ENCODE data around the gene GYG1.
A peak's percentile ranks its signal among the peaks of the same experiment; 100 is the strongest.

Gene GYG1

GRCh38 chr3:148953094-148953493, 38.2 kb upstream of the GYG1 start:
- H3K4me3 ChIP-seq (ENCODE audit: low read depth, low read length, poor library complexity, severe bottlenecking) = no peak overlapping the region
- no peak overlapping the region for H3K4me2 ChIP-seq (ENCODE audit: low read length)
- no peaks in the 10 kb centered on the region for H3K36me3 ChIP-seq (ENCODE audit: insufficient read depth, low read length)
- H2AFZ ChIP-seq (ENCODE audit: low read length) = no peak overlapping the region
- H3K9me3 ChIP-seq (ENCODE audit: low read length) = no peaks in the 10 kb centered on the region
- no peak overlapping the region for H3K27ac ChIP-seq (ENCODE audit: low read depth, low read length, poor library complexity, severe bottlenecking)
- TF ChIP-seq EZH2 (IDR thresholded peaks at IDR 0.05; ENCODE audit: borderline replicate concordance, low read length) (no peak), CTCF (IDR thresholded peaks at IDR 0.05; ENCODE audit: low read length) (no peak)
- no peaks in the 10 kb centered on the region for H3F3A ChIP-seq (ENCODE audit: insufficient read depth, low read length)
- no peaks in the 10 kb centered on the region for H3K4me1 ChIP-seq (ENCODE audit: insufficient read depth, low read length, severe bottlenecking)
- no peaks in the 10 kb centered on the region for H4K20me1 ChIP-seq (ENCODE audit: insufficient read depth, low read length)
- H3K9ac ChIP-seq (ENCODE audit: low read length) = no peak overlapping the region
- H3K79me2 ChIP-seq (ENCODE audit: insufficient read depth, low read length) = no peaks in the 10 kb centered on the region
- H3K27me3 ChIP-seq (ENCODE audit: insufficient read depth, low read length) = no peaks in the 10 kb centered on the region
- no peaks in the 10 kb centered on the region for H3K9me2 ChIP-seq (ENCODE audit: low read depth, low read length)

- H3K4me2 ChIP-seq (ENCODE audit: low read length) = no peak overlapping the region
- no peak for TF ChIP-seq CTCF (IDR thresholded peaks at IDR 0.05; ENCODE audit: low read length)
- TF ChIP-seq EZH2 (IDR thresholded peaks at IDR 0.05; ENCODE audit: borderline replicate concordance, low read length) = no peak
- no peaks in the 10 kb centered on the region for H3K9me2 ChIP-seq (ENCODE audit: low read depth, low read length)
- no peak overlapping the region for H3K9ac ChIP-seq (ENCODE audit: low read length)
- no peaks in the 10 kb centered on the region for H3F3A ChIP-seq (ENCODE audit: insufficient read depth, low read length)
- H3K79me2 ChIP-seq (ENCODE audit: insufficient read depth, low read length) = no peaks in the 10 kb centered on the region
- H3K27ac ChIP-seq (ENCODE audit: low read depth, low read length, poor library complexity, severe bottlenecking) = no peak overlapping the region
- H4K20me1 ChIP-seq (ENCODE audit: insufficient read depth, low read length) = no peaks in the 10 kb centered on the region
- H3K27me3 ChIP-seq (ENCODE audit: insufficient read depth, low read length) = no peaks in the 10 kb centered on the region
- no peak overlapping the region for H3K4me3 ChIP-seq (ENCODE audit: low read depth, low read length, poor library complexity, severe bottlenecking)
- no peak overlapping the region for H2AFZ ChIP-seq (ENCODE audit: low read length)
- no peaks in the 10 kb centered on the region for H3K36me3 ChIP-seq (ENCODE audit: insufficient read depth, low read length)
- no peaks in the 10 kb centered on the region for H3K9me3 ChIP-seq (ENCODE audit: low read length)
- no peaks in the 10 kb centered on the region for H3K4me1 ChIP-seq (ENCODE audit: insufficient read depth, low read length, severe bottlenecking)
Measured at GRCh38 chr3:148954981-148955380, 36.4 kb upstream of the GYG1 start.

- Histone ChIP-seq H3K4me1 (ENCODE audit: insufficient read depth, low read length, severe bottlenecking) (no peaks in the 10 kb centered on the region), H3K36me3 (ENCODE audit: insufficient read depth, low read length) (no peaks in the 10 kb centered on the region), H3F3A (ENCODE audit: insufficient read depth, low read length) (no peaks in the 10 kb centered on the region), H3K27me3 (ENCODE audit: insufficient read depth, low read length) (no peaks in the 10 kb centered on the region), H2AFZ (ENCODE audit: low read length) (no peak overlapping the region), H4K20me1 (ENCODE audit: insufficient read depth, low read length) (no peaks in the 10 kb centered on the region), H3K4me2 (ENCODE audit: low read length) (no peak overlapping the region), H3K27ac (ENCODE audit: low read depth, low read length, poor library complexity, severe bottlenecking) (no peak overlapping the region), H3K4me3 (ENCODE audit: low read depth, low read length, poor library complexity, severe bottlenecking) (no peak overlapping the region), H3K9me2 (ENCODE audit: low read depth, low read length) (no peaks in the 10 kb centered on the region), H3K9me3 (ENCODE audit: low read length) (no peaks in the 10 kb centered on the region), H3K9ac (ENCODE audit: low read length) (no peak overlapping the region), H3K79me2 (ENCODE audit: insufficient read depth, low read length) (no peaks in the 10 kb centered on the region)
- TF ChIP-seq EZH2 (IDR thresholded peaks at IDR 0.05; ENCODE audit: borderline replicate concordance, low read length) (no peak), CTCF (IDR thresholded peaks at IDR 0.05; ENCODE audit: low read length) (peak; percentile 79)
Measured at GRCh38 chr3:148955544-148956346, 35.6 kb upstream of the GYG1 start.
